HG02884 (cell line): ENCODE measurements around the gene SEMA5B.

Experiments used
- ATAC-seq: cut with Tn5 transposase; IDR thresholded peaks from one replicate; pipeline ENCODE4 v1.9.1; 2021; ENCODE audit warnings: mild to moderate bottlenecking, moderate library complexity; ENCODE audit not compliant: unreplicated experiment

Gene SEMA5B

DNA sequence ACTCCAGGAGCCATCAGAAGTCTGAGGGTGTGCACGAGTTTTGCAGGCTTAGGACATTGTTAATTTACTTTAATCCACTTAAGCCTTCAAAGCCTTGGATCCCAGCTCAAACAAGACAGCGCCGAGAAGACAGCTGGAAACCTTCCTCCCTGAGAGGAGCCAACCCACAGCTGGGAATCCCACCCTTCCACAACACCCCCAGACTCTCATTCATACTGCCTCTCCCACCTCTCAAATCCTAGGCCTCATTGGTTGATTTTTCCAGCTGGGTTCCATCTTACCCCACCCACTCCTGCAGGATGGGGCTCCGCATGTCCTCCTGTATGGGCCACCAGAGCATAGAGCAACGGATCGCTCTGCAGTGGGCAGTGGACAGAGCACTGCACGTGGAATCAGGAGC lies 80.4 kb downstream of the SEMA5B start:
- no peak for ATAC-seq

DNA sequence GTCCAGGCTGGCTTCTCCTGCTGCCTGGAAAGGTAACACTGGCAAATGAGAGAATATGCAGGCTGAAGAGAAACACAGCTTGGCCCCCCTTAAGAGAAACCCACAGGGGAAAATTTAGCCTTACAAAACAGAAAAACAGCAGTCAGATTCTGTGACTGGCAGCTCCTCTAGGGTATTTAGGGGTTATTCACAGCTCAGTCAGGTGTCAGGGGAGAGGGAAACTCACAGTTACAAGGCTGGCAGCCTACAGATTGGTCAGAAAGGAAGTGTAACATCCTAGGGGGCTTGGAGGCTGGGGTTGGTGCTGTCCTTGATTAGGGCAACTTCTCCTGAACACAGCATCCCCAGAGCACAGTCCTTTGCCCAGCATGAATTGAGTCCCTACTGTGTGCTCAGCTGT lies 81.4 kb downstream of the SEMA5B start:
- no peak for ATAC-seq

DNA sequence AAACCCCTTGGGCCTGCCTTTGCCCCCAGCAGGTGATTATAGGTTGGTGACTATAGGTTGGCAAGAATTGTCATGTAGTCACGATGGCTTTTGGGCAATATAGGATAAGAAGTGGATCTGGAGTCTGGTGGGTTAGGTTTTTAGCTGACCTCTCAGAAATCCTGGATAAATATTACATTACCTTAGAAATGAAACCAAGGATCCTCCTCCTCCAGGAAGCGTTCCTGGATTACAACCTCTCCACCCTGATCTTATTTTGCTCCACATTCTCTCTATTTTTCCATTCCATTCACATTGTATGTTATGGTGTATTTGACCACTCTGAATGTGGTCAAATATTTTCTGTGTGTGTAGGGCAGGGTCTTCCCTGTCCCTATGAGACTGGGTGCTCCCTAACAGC lies 82.3 kb downstream of the SEMA5B start:
- ATAC-seq, result no peak

- no peak for ATAC-seq
Observed at GRCh38 chr3:122944671-122945161, 82.8 kb downstream of the SEMA5B start.

DNA sequence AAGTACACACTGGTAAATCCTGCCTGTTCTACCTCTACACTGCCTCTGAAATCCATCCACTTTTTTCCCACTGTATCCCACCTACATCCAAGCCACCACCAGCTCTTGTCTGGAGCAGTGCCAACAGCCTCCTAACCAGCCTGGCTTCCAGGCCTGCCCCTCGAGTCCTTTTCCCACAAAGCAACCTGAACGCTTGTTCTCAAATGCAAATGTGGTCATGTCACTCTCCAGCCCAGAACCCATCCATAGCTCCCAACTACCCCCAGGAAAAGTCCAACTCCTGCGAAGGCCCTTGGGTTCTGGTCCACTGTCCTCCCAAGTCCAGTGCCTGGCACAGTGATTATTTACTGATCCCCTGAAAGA lies 83.8 kb downstream of the SEMA5B start:
- no peak for ATAC-seq

GRCh38 chr3:122942937-122943827 lies 84.4 kb downstream of the SEMA5B start:
- ATAC-seq, result no peak

GRCh38 chr3:122942239-122942638 lies 85.3 kb downstream of the SEMA5B start:
- ATAC-seq, result no peak

DNA sequence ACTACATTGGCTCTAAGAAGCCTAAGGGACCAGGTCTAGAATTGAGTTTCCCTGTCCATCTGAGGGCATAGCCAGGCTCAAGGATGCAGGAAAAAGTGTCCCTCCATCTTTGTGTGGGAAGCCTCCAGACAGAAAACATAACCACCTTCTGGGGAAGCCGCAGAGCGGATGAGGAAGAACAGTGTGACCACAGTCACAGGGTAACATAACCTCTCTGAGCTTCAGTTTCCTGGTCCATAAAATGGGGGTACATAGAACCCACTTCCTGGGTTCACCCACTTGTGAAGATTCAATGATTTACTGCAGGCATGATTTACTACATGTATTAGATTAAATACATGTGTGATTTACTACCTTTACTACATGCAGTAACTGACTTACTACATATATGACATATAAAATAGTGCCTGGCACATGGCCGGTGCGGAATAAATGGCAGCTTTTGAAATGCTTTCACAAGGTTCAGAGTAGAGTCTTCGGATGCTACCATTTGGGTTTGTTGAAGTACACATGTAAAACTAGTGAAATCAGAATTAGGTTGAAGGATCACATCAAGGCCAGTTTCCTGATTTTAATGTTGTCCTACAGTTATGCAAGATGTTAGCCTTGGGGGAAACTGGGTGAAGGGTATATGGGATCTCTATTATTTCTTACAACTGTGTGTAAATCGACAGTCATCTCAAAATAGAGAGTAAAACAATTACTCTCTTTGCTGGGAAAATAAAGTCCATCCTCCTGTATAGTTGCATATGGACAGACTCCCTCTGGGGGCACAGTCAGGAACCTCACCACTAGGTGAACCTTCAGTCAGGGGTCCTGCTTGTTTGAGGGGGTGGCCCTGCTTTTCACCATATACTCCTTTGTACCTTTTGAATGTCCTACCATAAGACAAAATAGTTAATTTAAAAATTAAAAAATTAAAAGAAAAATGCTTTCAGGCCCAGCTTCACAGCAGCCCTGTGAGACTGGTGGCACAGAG lies 86.0 kb downstream of the SEMA5B start:
- no peak for ATAC-seq

- no peak for ATAC-seq
Observed at GRCh38 chr3:122940628-122941086, 86.9 kb downstream of the SEMA5B start.

DNA sequence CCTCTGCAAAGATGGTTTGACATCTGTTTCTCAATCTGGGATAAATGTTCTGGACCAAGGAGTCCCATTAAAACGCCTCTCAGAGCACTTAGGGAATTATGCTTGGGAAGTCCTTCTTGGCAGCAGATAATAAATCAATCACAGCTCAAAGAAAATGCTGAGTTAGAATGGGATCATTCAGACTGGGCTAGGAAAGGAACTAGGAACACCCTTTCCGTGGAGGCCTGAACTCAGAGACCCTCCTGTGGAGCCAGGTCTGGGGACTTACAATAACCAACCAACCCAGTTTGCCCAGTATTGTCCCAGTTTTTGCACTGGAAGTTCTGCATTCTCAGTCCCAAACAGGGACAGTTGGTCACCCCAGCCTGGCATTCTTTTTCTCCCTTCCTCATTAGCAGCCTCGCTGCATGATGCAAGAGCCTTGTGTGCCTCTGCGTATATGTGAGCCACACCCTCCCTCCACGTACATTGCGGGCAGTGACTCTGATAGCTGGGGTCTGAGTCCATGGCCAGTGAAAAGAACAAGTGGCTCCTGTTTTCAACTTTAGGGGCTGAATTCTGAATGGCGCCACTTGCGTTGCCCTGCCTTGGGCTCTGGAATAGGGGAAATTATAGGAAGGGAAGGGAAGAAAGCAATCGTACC lies 88.7 kb downstream of the SEMA5B start:
- ATAC-seq, result no peak

- ATAC-seq, result no peak
Observed at GRCh38 chr3:122937745-122938144, 89.8 kb downstream of the SEMA5B start.

DNA sequence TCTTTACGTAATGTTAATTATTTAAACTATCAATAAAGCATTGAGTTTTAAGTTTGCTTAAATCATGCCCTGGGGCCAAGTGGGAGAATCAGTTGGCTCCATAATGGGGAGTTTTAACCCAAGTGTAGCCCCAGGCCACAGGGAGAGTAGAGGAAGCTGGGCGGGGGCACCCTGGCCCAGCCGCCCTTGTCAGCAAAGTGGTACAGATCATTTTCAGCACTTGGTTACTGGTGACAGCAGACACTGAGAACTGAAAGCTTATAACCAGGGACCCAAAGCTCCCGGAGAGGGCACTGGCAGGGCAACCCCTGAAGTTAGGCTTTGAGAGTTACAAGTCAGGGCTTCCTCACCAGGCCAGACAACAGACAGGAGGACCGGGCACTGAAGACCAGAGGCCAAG lies 90.6 kb downstream of the SEMA5B start:
- no peak for ATAC-seq

GRCh38 chr3:122936335-122936734 lies 91.2 kb downstream of the SEMA5B start:
- ATAC-seq, result no peak

- no peak for ATAC-seq
Observed at GRCh38 chr3:122934251-122934650, 93.3 kb downstream of the SEMA5B start.

GRCh38 chr3:122932251-122932967 lies 95.2 kb downstream of the SEMA5B start:
- no peak for ATAC-seq

DNA sequence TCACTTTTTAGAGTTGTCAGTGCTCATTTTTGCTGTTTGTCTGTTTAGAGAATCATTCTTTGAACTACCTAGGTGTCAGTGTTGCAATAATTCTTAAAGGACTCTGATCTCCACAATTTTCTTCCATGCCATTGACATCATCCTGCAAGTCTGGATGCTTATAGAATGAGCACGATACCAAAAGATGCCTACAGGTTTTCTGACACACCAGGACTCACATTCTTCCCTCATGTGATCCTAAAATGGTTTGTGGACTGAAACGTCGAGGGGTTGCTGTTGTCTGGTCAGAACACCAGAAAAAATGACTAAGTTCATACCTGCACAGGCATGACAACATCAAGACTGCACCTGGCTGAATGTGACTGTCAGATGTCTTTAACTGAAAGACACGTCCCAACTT lies 95.9 kb downstream of the SEMA5B start:
- ATAC-seq, result no peak

DNA sequence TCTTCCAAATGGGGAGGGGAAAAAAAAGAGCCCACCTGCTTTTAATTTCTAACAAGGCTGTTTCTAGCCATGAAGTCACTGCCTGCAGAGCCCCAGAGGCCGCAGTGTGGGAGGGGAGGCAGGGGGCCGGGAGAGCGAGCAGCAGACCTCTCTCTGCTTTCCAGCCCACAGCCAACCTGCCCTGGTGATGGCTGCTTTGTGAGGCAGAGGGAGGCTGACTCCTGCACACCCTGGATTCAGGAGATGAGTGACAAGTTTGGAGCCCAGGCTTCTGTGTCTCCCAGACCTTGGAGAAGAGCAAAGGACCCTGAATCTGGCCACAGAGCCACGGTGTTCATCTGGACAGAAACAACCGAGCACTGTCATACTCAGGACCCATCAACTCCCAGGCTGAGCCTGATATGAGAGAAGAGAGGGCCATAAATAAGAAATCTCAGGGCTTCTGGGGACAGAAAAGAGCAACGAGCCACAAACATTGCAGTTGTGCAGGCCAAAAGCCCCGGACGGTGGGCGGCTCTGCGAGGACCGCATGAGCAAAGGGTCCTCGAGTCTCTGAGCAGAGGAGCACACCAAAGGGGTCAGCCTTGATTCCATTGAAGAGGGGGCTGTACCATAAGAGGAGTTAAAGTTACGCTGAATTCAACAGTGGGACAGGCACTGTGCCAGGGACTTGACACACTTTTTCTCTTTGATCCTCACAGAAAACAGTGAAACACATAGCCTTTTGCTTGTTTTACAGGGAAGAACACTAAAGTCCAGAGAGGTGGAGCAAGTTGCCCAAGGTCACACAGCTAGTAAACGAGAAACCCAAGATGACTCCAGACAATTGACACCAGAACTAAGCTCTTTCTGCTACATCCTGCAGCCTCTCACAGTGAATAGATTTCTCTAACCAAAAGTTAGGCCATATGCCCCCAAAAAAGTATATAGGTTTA lies 97.2 kb downstream of the SEMA5B start:
- no peak for ATAC-seq

DNA sequence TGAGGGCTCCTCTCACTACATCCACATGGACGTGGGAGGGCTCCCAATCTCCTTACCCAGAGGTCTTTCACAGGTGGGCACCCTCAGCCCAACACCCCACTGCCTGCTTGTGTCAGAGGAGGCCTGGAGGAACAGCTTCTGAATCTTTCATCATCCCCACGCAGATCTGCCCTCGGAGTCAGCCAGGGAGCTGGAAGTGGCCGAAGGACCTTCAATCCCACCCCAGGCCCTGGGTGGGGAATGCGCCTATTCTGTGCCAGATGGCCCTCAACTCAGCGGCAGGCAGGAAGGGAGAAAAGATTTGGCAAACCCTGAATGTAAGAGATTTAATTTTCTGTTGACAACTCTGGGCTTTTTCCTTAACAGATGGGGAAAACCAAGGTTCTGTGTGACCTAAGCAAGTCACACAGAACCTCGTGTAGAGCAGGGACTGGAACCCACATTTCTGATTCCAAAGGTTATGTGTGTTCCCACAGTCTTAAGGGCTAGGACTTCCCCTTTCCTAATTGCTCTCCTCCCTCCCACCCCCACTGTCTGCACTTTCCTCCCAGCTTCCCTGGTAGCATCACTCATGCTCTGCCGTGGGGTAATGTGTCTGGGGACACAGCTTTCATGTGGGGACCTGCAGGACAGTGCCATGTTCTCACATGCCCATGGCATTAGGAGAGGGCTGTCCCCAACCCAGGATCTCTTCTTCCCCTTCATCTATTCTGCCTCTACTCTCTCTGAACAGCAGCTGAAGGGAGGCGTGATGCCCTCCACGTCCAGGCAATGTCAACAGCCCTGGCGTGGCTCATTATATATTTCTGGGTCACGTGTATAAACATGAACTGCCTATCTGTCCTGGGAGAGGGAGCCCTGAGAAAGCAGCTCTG lies 98.1 kb downstream of the SEMA5B start:
- ATAC-seq, result no peak
